WTC11 (cell line): ENCODE data around the gene EMC9. TPM values are rescaled to one million over a fixed set of nuclear protein-coding genes. Genes with fewer than 3 reads are reported as not detected.

Experiments used
- ATF2 ChIP-seq: sonication (generic); formaldehyde crosslinking; IDR thresholded peaks from 2 replicates; pipeline ENCODE4 v1.8.1; 2022; ENCODE audit warnings: low read depth, missing genetic modification reagents, borderline replicate concordance
- CTCF ChIP-seq: fragments of 200-600 bp; IDR thresholded peaks from 2 replicates; pipeline ENCODE4 v1.8.0; 2022; ENCODE audit warnings: antibody characterized with exemption
- ERG ChIP-seq: fragments of 250-450 bp; sonication (Bioruptor Pico); IDR thresholded peaks from 2 replicates; pipeline ENCODE4 v1.8.0; 2021; ENCODE audit warnings: mild to moderate bottlenecking
- FOXK1 ChIP-seq: sonication (generic); formaldehyde crosslinking; IDR thresholded peaks from 2 replicates; pipeline ENCODE4 v1.8.0; 2022; ENCODE audit warnings: mild to moderate bottlenecking, moderate library complexity, missing genetic modification reagents
- HMGXB4 ChIP-seq: sonication (generic); formaldehyde crosslinking; IDR thresholded peaks from 2 replicates; pipeline ENCODE4 v1.8.1; 2023; ENCODE audit warnings: mild to moderate bottlenecking, moderate library complexity, missing genetic modification reagents
- IRF2 ChIP-seq: sonication (generic); formaldehyde crosslinking; IDR thresholded peaks from 2 replicates; pipeline ENCODE4 v1.8.0; 2022; ENCODE audit warnings: low read depth, missing genetic modification reagents, borderline replicate concordance
- NFE2L1 ChIP-seq: sonication (generic); formaldehyde crosslinking; IDR thresholded peaks from 2 replicates; pipeline ENCODE4 v1.8.1; 2023; ENCODE audit warnings: missing genetic modification reagents
- PRRX2 ChIP-seq: fragments of 250-450 bp; sonication (Bioruptor Pico); IDR thresholded peaks from 2 replicates; pipeline ENCODE4 v1.8.0; 2021; ENCODE audit warnings: mild to moderate bottlenecking
- SMAD4 ChIP-seq: sonication (generic); formaldehyde crosslinking; IDR thresholded peaks from 2 replicates; pipeline ENCODE4 v1.8.0; 2022; ENCODE audit warnings: mild to moderate bottlenecking, missing genetic modification reagents
- ZBTB21 ChIP-seq: sonication (generic); formaldehyde crosslinking; IDR thresholded peaks from 2 replicates; pipeline ENCODE4 v1.8.1; 2023; ENCODE audit warnings: mild to moderate bottlenecking, missing genetic modification reagents, borderline replicate concordance
- ZMAT4 ChIP-seq: fragments of 250-450 bp; sonication (Bioruptor Pico); IDR thresholded peaks from 2 replicates; pipeline ENCODE4 v1.9.0; 2021; ENCODE audit warnings: mild to moderate bottlenecking
- ZNF232 ChIP-seq: sonication (generic); formaldehyde crosslinking; IDR thresholded peaks from 2 replicates; pipeline ENCODE4 v1.8.0; 2022; ENCODE audit warnings: mild to moderate bottlenecking, missing genetic modification reagents
- ZNF425 ChIP-seq: fragments of 250-450 bp; sonication (Bioruptor Pico); conservative IDR thresholded peaks from 2 replicates; pipeline ENCODE4 v1.9.0; 2021; ENCODE audit warnings: mild to moderate bottlenecking
- ZNF512 ChIP-seq: sonication (generic); formaldehyde crosslinking; IDR thresholded peaks from 2 replicates; pipeline ENCODE4 v1.8.1; 2022; ENCODE audit warnings: missing genetic modification reagents, borderline replicate concordance
- ZNF671 ChIP-seq: fragments of 250-450 bp; sonication (Bioruptor Pico); IDR thresholded peaks from 2 replicates; pipeline ENCODE4 v1.8.0; 2021; ENCODE audit warnings: mild to moderate bottlenecking
- total RNA-seq: library from RNA; stranded (reverse); gene quantifications from 3 replicates; pipeline ENCODE4 v1.2.3, GENCODE V29; 2021

EMC9 gene
- total RNA-seq, 1 experiment from 2014 or later = 44.4 TPM

GRCh38 chr14:24188251-24189058, 47.1 kb upstream of the EMC9 start, which contains the start of gene IPO4 (continued):
- TF ChIP-seq ZNF671 (CRISPR knock-in tag) = no peak
- TF ChIP-seq SMAD4 (CRISPR knock-in tag) = no peak
- TF ChIP-seq ZBTB21 (CRISPR knock-in tag) = peak; percentile 82
- TF ChIP-seq PRRX2 (CRISPR knock-in tag) = 0 out of 2 replicates have a peak, but pooled peaks have one; percentile 39
- no peak for TF ChIP-seq ZMAT4
- TF ChIP-seq NFE2L1 = peak; percentile 64; the same call in 1 of the 2 replicates
- peak; percentile 85 for TF ChIP-seq FOXK1 (CRISPR knock-in tag)
- TF ChIP-seq CTCF = no peak
- TF ChIP-seq ZNF232 = peak; percentile 63; the same call in 1 of the 2 replicates
- no peak for TF ChIP-seq ERG (CRISPR knock-in tag)
- peak; percentile 50; the same call in 1 of the 2 replicates for TF ChIP-seq HMGXB4 (CRISPR knock-in tag)
- TF ChIP-seq ZNF512 = no peak
- no peak for TF ChIP-seq ZNF425 (CRISPR knock-in tag)
- TF ChIP-seq IRF2 (CRISPR knock-in tag) = no peak
- TF ChIP-seq ATF2 (CRISPR knock-in tag) = no peak
